Measurements from ENCODE around the gene FAM161A.

DNA sequence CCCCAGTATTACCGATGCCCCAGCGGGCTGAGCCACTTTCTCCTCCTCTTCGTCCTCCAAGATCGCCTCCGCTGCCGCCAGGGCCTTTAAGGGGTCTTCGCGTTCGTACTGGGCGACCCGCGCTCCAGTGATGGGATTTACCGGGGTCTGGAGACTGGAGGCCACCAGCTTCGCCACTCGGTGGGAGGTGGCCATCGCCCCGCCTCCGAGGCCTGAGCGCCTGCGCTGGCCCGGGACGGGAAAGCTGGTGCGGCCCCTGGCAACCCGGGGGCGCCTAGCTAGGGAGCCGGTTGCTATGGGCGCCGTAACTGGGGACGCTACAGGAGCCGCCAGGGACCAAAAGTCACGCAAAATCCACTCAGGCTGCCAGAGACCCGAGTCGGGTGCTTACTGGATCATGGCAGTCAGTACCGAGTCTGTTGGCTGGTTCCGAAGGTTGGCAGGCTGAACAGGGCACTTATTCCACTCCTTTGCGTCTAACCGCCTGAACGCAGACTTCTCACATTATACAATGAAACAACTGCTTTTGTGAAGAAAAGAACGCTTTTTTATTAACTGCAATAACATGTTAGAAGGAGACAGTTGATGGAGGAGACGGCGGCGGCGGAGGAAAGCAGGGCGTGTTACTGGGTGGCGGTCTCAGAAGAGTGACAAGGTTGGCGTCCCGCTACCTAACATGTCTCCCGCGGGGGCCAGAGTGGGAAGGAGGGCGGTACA lies at the start of gene FAM161A:
- TF ChIP-seq CTCF (IDR thresholded peaks at IDR 0.05) (peak in 1 of 5 experiments; percentile 24), POLR2A (IDR thresholded peaks at IDR 0.05) (peak; percentile 32 to 58)
